Urinary bladder (tissue), 4 donors: ENCODE data around the gene STEAP1B. TPM values are rescaled to one million over a fixed set of nuclear protein-coding genes. Genes with fewer than 3 reads are reported as not detected.

Experiments used
- DNase-seq: peaks from one replicate; pipeline ENCODE4 v3.0.0-alpha.2; 2015; ENCODE audit errors: extremely low spot score
- H3K27ac ChIP-seq: one replicate; pipeline ENCODE4 v1.5.1; 2013; ENCODE audit warnings: low read depth, mild to moderate bottlenecking, moderate library complexity
- H3K36me3 ChIP-seq: one replicate; pipeline ENCODE4 v1.6.1; 2013; ENCODE audit warnings: mild to moderate bottlenecking, moderate library complexity; ENCODE audit not compliant: insufficient read depth
- H3K4me1 ChIP-seq: one replicate; pipeline ENCODE4 v1.6.1; 2013; ENCODE audit warnings: mild to moderate bottlenecking, moderate library complexity; ENCODE audit not compliant: insufficient read depth
- H3K4me3 ChIP-seq: one replicate; pipeline ENCODE4 v1.5.1; 2013; ENCODE audit warnings: low read depth, low read length
- WGBS: extraction: QIAGEN DNeasy Blood & Tissue Kit; methylation state at CpG from one replicate; pipeline ENCODE4 v1.1.7; 2013; 5-methylcytosine and 5-hydroxymethylcytosine counted together
- polyA plus RNA-seq: library from polyadenylated mRNA; stranded (reverse); fragments of 200-250 nt; gene quantifications from one replicate; pipeline ENCODE4 v1.2.3, GENCODE V29; 2013
- total RNA-seq: library from RNA; depleted of rRNA; stranded (reverse); fragments of >200 nt; gene quantifications from one replicate; pipeline ENCODE4 v1.2.3, GENCODE V29; 2014
- donor health status: healthy with polysubstance abuse.
- donor health status: healthy.

Gene STEAP1B
- total and polyA plus RNA-seq, 2 donors = 0.43 to 3.2 TPM

DNA sequence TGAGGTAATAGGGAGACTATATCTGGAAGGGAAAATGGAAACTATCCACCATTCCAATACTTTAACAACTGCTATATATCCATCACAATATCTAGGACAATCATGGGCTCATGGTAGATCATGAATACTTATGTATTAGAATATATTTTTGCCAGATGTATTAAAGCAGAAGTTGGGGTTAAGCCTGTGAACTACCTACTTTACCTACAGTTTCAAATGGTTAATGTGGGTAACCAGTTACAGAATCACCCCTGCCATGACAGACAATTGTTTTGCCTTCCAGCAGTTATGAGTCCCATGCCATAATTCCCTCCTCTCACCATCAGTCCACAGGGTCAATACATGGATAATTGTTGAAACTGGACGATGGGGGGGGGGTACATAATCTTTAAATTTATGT lies 113.1 kb downstream of the STEAP1B start:
- H3K4me1 ChIP-seq = peaks cover 1% of the 10 kb centered on the region
- H3K36me3 ChIP-seq = no peaks in the 10 kb centered on the region
- 77% methylated on average over 1 of the region's 1 CpG for WGBS
- no peak overlapping the region for H3K27ac ChIP-seq
- no peak overlapping the region for H3K4me3 ChIP-seq
- DNase-seq = no peak

DNA sequence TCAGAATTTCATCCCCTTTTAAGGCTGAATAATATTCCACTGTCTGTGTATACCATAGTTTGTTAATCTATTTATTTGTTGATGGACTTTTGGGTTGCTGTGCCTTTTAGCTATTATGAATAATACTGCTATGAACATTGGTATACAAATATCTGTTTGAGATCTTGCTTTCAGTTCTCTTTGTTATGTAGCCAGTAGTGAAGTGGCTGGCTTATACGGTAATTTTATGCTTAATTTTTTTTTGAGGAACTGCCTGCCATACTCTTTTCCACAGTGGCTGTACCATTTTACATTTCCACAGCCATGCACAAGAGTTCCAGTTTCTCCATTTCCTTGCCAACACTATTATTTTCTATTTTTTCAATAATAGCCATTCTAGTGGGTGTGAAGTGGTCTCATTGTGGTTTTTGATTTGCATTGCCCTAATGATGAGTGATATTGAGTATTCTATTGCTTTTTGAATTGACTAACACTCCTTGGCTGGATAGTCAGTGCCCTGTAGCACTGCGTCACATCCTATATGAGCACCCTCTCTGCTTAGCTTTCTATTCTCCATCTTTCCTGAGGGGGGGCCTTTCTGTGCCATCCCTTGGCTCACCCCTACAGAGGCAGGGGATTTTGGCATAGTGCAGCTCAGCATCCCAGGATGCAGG lies 113.7 kb downstream of the STEAP1B start:
- Histone ChIP-seq H3K27ac (no peak overlapping the region), H3K4me1 (peaks cover 1% of the 10 kb centered on the region), H3K36me3 (no peaks in the 10 kb centered on the region), H3K4me3 (no peak overlapping the region)
- 96% methylated on average over 2 of the region's 2 CpGs for WGBS
- DNase-seq = no peak

DNA sequence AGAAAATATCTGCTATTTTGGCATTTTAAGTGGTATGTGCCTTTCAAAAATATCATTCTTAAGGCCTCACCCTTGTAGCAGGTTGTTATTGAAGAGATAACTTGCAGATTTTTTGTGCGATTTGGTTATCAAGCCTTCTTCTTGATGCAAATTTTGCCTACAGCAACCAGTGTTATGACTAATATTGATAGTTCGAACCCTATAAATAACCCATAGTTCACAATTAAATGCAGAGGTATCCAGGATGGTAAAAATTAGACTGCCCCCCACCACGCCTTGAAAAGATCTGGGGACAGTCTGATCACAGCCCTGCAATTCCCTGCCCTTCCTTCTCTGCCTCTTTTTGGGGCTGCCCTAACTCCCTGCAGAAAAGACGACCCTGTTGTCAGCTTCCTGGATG lies 114.7 kb downstream of the STEAP1B start:
- Histone ChIP-seq H3K36me3 (no peaks in the 10 kb centered on the region), H3K27ac (no peak overlapping the region), H3K4me3 (no peak overlapping the region), H3K4me1 (peaks cover 2% of the 10 kb centered on the region)
- no peak for DNase-seq
- 85% methylated on average over 4 of the region's 4 CpGs for WGBS

DNA sequence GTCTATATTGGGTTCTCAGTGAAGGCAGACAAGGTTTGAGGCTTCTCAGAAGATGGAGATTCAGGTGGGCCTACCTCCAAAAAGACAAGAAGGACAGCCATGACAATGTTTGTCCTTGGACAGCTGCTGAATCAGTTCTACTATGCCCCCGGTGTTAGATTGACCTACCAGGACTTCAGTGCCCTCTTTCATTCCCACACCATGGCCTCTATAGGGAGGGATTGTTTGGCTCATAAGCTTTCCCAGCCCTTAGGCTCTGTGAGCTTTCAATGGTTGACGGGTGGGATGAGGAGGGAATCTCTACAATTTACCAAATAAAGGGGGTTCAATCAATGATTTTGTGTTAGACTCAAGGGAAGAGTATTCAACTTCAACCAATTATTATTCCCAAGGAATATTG lies 119.7 kb downstream of the STEAP1B start:
- no peak for DNase-seq
- H3K36me3 ChIP-seq = no peaks in the 10 kb centered on the region
- no peak overlapping the region for H3K27ac ChIP-seq
- H3K4me3 ChIP-seq = no peak overlapping the region
- H3K4me1 ChIP-seq = peaks cover 1% of the 10 kb centered on the region
- WGBS = 95% methylated on average over 2 of the region's 2 CpGs

DNA sequence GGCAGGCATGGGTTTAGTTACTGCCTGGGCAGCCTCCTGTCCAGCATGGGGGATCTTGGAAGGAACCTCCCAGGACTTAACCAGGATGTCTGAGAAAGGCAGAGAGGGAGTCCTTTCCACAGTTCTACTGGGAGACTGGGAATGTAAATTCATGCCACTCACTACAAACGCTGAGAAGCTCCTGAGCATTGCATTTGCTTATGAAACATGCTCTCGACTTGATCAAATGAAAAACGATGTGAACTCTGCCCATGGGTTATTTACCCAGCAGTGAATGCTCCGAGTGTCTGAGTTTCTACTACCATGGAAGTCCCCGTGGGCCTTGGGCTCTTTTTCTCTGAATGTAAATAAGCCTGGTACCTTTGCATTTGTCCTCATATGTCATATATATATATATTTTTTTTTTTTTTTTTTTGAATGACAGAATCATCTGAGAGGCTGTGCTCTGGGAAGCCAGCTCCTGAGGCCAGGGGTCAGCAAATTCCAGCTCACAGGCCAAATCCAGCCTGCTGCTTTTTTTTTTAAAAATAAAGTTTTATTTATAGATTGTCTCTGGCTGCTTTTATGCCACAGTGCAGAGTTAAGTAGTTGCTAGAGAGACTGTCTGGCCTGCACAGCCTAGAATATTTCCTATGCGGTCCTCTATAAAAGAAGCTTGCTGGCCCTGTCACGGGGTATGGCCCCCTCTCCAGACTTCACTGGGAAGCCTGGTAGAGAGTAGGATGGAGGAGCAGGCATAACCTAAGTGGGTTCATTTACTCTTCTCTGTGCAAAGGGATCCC lies 121.6 kb downstream of the STEAP1B start:
- WGBS = 76% methylated on average over 7 of the region's 7 CpGs
- DNase-seq = no peak
- H3K27ac ChIP-seq = no peak overlapping the region
- no peaks in the 10 kb centered on the region for H3K36me3 ChIP-seq
- no peak overlapping the region for H3K4me3 ChIP-seq
- H3K4me1 ChIP-seq = peaks cover 1% of the 10 kb centered on the region

DNA sequence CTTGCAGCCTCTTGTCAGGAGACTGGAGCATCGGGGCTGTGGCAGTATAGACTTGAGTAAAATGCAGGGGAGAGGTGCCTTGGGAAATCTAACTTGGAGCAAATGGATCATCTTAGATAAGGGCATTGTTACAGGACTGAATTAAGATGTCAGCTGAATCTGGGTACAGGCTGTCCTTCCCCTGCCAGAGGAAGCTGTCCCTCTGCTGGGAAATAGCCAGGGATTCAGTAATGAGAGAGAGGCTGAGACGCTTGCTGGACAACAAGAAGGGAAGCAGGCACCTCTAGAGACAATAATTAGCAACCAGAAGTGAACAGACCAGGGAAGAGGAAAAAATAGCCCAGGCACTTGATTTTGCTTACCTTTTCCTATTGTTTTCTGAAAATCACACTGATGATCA lies 122.3 kb downstream of the STEAP1B start:
- DNase-seq = no peak
- Histone ChIP-seq H3K4me3 (no peak overlapping the region), H3K27ac (no peak overlapping the region), H3K4me1 (peaks cover 1% of the 10 kb centered on the region), H3K36me3 (no peaks in the 10 kb centered on the region)
- 65% methylated on average over 2 of the region's 2 CpGs for WGBS

DNA sequence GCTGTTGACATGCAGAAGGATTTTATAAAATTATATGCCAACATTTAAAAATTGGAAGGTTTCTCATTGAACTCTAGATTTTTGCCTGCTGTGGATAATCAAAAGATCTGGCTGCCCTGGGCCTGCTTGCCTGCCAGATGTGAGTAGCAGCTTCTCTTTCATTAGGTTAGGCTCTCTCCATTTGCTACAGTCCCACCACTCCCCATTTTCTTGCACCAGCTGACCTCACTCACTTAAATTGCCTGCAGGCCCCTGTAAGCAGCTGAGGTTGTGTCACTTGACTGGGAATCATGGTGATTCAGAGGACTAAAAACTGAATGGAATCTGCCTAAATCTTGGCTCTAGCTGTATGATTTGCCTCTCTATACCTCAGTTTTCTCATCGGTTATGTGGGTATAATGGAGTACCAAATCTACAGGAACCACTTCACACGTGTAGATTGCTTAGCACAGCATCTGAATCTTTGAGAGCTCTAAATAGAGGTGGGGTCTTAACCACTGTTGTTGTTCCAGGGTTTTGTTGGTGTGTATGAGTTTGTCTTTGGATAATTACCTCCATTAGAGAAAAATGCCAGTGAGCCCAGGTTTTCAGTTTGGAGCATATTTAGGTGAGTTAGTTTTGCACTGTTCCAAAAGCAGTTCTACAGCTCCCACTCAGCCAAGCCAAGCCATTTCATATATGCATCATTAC lies 124.5 kb downstream of the STEAP1B start:
- no peaks in the 10 kb centered on the region for H3K36me3 ChIP-seq
- no peak overlapping the region for H3K4me3 ChIP-seq
- DNase-seq = no peak
- H3K4me1 ChIP-seq = no peaks in the 10 kb centered on the region
- no peak overlapping the region for H3K27ac ChIP-seq
- WGBS = 86% methylated on average over 2 of the region's 2 CpGs

DNA sequence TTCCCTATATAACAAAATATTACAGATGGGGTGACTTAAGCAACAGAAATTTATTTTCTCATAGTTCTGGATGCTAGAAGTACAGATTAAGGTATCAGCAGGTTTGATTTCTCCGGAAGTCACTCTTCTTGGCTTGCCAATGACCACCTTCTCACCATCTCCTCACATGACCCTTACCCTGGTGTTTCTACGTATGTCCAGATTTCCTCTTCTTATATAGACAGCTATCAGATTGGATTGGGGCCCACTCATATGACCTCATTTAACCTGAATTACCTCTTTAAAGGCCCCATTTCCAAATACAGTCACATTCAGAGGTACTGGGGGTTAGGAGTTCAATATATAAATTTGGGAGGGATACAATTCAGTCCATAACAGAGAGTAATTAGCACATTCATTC lies 126.1 kb downstream of the STEAP1B start:
- no peak overlapping the region for H3K27ac ChIP-seq
- WGBS = 62% methylated on average over 2 of the region's 2 CpGs
- no peaks in the 10 kb centered on the region for H3K36me3 ChIP-seq
- no peak for DNase-seq
- H3K4me3 ChIP-seq = no peak overlapping the region
- H3K4me1 ChIP-seq = no peaks in the 10 kb centered on the region

DNA sequence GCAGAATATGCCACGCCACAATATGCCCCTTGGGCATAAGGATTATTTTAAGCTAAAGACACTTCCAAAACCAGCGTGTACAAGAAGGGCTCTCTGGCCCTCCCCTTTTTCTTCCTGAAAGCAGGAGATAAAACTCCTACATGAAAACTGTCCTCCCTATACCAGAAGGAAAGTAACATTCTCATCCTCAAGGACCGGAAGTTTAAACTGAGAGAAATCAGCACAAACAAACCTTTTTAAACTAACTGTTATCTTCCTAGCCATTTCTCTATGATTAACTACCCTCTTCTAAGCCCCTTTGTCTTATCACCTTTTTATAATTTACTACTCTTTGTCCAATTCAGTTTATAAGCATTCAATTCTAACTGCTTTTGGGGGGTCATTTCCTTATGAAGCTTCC lies 126.6 kb downstream of the STEAP1B start:
- Histone ChIP-seq H3K27ac (no peak overlapping the region), H3K4me3 (no peak overlapping the region), H3K36me3 (no peaks in the 10 kb centered on the region), H3K4me1 (no peaks in the 10 kb centered on the region)
- DNase-seq = no peak
- 35% methylated on average over 3 of the region's 3 CpGs for WGBS

DNA sequence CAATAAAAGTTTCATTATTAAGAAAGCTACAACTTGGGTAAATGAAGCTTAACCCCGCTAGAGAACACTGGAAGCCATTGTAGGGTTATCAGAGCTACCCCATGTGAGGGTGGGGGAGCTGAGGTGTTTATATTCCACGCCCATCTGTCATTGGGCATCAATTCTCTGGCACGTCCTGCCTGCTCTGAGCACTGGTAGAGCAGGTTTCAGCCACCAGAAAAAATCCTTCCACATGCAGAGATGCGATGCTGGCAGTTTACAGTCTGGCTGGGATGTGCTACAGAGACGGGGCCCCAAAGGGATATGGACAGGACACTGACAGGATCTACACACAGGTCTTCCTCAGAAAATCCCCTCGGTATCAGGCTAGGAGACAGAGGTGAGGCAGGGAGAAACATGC lies 127.1 kb downstream of the STEAP1B start:
- no peak for DNase-seq
- WGBS = 57% methylated on average over 6 of the region's 6 CpGs
- Histone ChIP-seq H3K4me3 (no peak overlapping the region), H3K36me3 (no peaks in the 10 kb centered on the region), H3K27ac (no peak overlapping the region), H3K4me1 (no peaks in the 10 kb centered on the region)

DNA sequence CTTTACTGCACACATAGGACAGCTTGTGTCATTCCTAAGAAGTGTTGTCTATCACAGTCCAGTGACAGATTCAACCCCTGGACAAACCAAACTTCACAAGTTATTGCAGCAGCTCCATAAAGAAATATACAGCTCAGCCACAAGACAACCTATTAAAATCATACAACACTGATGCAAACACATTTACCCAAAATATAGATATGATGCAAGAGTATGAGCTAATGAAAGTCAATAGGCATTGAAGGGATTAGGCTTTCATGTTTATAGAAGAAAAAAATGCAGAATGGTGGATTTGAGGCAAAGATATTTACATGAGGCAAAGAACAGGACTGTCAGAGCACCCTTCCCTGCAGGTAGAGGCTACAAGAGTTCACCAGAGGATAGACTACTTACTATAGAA lies 128.1 kb downstream of the STEAP1B start:
- DNase-seq = no peak
- Histone ChIP-seq H3K4me1 (no peaks in the 10 kb centered on the region), H3K36me3 (no peaks in the 10 kb centered on the region)

More for the DNA sequence above, 128.1 kb downstream of the STEAP1B start:
- Histone ChIP-seq H3K4me3 (no peak overlapping the region), H3K27ac (no peak overlapping the region)
